Smooth muscle cell (in vitro differentiated cells): ENCODE measurements around the gene C1QBP. TPM values are rescaled to one million over a fixed set of nuclear protein-coding genes. Genes with fewer than 3 reads are reported as not detected.
A peak's percentile ranks its signal among the peaks of the same experiment; 100 is the strongest.

Experiments
- DNase-seq: peaks from one replicate; lab custom pipeline; 2025; ENCODE audit not compliant: unreplicated experiment; lab: John Stamatoyannopoulos, UW
- H2AFZ ChIP-seq: fragments of 200-600 bp; sonication (generic); 2 replicates; pipeline ENCODE4 v1.6.0; 2016; ENCODE audit warnings: antibody characterized with exemption, low read depth, mild to moderate bottlenecking
- H3F3A ChIP-seq: fragments of 200-600 bp; sonication (generic); 2 replicates; pipeline ENCODE4 v1.6.0; 2017; ENCODE audit warnings: antibody characterized with exemption, low read depth
- H3K27ac ChIP-seq: fragments of 200-600 bp; sonication (generic); 2 replicates; pipeline ENCODE4 v1.5.1; 2016; ENCODE audit warnings: low read depth, mild to moderate bottlenecking
- H3K27me3 ChIP-seq: fragments of 200-600 bp; sonication (generic); 2 replicates; pipeline ENCODE4 v1.6.1; 2016; ENCODE audit warnings: low read depth, mild to moderate bottlenecking
- H3K36me3 ChIP-seq: fragments of 200-600 bp; sonication (generic); 2 replicates; pipeline ENCODE4 v1.5.1; 2016; ENCODE audit warnings: low read depth
- H3K4me1 ChIP-seq: fragments of 200-600 bp; sonication (generic); 2 replicates; pipeline ENCODE4 v1.5.1; 2016; ENCODE audit warnings: low read depth
- H3K4me2 ChIP-seq: fragments of 200-600 bp; sonication (generic); 2 replicates; pipeline ENCODE4 v1.6.0; 2016; ENCODE audit warnings: mild to moderate bottlenecking
- H3K4me3 ChIP-seq: fragments of 200-600 bp; sonication (generic); 2 replicates; pipeline ENCODE4 v1.5.1; 2016; ENCODE audit warnings: mild to moderate bottlenecking
- H3K79me2 ChIP-seq: fragments of 200-600 bp; sonication (generic); 2 replicates; pipeline ENCODE4 v1.6.0; 2016; ENCODE audit warnings: low read depth, mild to moderate bottlenecking
- H3K9ac ChIP-seq: fragments of 200-600 bp; sonication (generic); 2 replicates; pipeline ENCODE4 v1.6.0; 2016; ENCODE audit warnings: low read depth
- H3K9me3 ChIP-seq: fragments of 200-600 bp; sonication (generic); replicated peaks from 2 replicates; pipeline ENCODE4 v1.5.1; 2016; ENCODE audit warnings: low read depth
- H4K20me1 ChIP-seq: fragments of 200-600 bp; sonication (generic); 2 replicates; pipeline ENCODE4 v1.6.0; 2016; ENCODE audit warnings: low read depth
- WGBS: methylation state at CpG from one replicate; pipeline ENCODE4 v1.1.7; 2016; ENCODE audit warnings: low lambda C conversion rate; 5-methylcytosine and 5-hydroxymethylcytosine counted together
- polyA plus RNA-seq: library from polyadenylated mRNA; unstranded; fragments of >200 nt; fragmentation: Nextera tagmentation; extraction: Ambion mirVana; gene quantifications from 2 replicates; pipeline ENCODE4 v1.2.1, GENCODE V29; 2016
- total RNA-seq: library from RNA; depleted of rRNA; stranded (reverse); fragments of >200 nt; gene quantifications from 2 replicates; pipeline ENCODE4 v1.2.3, GENCODE V29; 2014
- TF ChIP-seq, protein P1 (sequence below): fragments of 200-600 bp; sonication (generic); IDR thresholded peaks from 2 replicates; pipeline ENCODE4 v1.5.1; 2017; ENCODE audit warnings: borderline replicate concordance, mild to moderate bottlenecking, antibody characterized with exemption; ENCODE audit not compliant: insufficient read depth, poor library complexity, severe bottlenecking

Gene C1QBP
- total and polyA plus RNA-seq, 2 experiments from 2014 or later, result 120 to 121 TPM

DNA sequence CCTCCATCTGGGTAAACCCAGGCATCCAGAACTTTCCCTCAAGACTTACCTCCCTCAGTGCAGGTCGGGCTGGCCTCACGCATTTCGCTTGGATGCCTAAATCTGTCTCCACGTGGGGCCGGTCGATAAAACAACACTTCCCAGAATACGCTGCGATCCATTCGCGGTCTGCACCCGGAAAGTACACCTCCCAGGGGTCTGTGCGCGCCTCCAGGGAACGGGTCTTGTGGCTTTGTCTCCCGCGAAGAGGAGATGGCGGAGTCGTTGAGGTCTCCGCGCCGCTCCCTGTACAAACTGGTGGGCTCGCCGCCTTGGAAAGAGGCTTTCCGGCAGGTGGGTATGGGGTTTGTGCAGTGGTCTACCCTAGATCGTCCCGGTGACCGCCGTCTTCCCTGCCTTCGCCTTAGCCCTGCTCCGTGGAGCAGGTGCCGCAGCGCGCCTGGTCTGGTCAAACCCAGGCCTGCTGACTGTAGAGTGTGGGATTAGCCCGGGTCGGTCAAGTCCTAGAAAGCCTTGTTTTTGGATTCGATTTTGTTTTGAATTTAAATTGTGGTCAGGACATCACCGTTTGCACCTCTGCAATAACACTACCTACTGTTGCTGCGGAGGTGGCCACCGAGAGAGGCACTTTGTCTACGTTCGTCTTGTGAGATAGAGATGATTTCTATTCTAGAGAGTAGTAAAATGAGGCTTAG is 18.8 kb downstream of the C1QBP start, which contains the start of gene RPAIN:
TSS of gene RPAIN (plus strand) at position 224 of the 695 bp plus-strand sequence. CDS start at position 253, 29 bp downstream.
- H3K27me3 ChIP-seq, result no peaks in the 10 kb centered on the region
- peaks cover 49% of the 10 kb centered on the region for H3K79me2 ChIP-seq
- peaks cover 14% of the 10 kb centered on the region for H3K4me1 ChIP-seq
- peak within 1 kb of the TSS; percentile 96 for H3K9ac ChIP-seq
- H3K4me2 ChIP-seq, result peak within 1 kb of the TSS; percentile 95
- no peaks in the 10 kb centered on the region for H3K9me3 ChIP-seq
- H3K4me3 ChIP-seq, result peak within 1 kb of the TSS; percentile 85
- TF ChIP-seq, protein P1, sequence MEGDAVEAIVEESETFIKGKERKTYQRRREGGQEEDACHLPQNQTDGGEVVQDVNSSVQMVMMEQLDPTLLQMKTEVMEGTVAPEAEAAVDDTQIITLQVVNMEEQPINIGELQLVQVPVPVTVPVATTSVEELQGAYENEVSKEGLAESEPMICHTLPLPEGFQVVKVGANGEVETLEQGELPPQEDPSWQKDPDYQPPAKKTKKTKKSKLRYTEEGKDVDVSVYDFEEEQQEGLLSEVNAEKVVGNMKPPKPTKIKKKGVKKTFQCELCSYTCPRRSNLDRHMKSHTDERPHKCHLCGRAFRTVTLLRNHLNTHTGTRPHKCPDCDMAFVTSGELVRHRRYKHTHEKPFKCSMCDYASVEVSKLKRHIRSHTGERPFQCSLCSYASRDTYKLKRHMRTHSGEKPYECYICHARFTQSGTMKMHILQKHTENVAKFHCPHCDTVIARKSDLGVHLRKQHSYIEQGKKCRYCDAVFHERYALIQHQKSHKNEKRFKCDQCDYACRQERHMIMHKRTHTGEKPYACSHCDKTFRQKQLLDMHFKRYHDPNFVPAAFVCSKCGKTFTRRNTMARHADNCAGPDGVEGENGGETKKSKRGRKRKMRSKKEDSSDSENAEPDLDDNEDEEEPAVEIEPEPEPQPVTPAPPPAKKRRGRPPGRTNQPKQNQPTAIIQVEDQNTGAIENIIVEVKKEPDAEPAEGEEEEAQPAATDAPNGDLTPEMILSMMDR, result no peak
- peak; percentile 86 for DNase-seq
- under 1% methylated on average over 41 of the region's 41 CpGs for WGBS
- H4K20me1 ChIP-seq, result peaks cover 5% of the 10 kb centered on the region
- H2AFZ ChIP-seq, result peak within 1 kb of the TSS; percentile 88
- H3F3A ChIP-seq, result no peaks in the 10 kb centered on the region
- H3K27ac ChIP-seq, result peak within 1 kb of the TSS; percentile 96
- peaks cover 3% of the 10 kb centered on the region for H3K36me3 ChIP-seq

DNA sequence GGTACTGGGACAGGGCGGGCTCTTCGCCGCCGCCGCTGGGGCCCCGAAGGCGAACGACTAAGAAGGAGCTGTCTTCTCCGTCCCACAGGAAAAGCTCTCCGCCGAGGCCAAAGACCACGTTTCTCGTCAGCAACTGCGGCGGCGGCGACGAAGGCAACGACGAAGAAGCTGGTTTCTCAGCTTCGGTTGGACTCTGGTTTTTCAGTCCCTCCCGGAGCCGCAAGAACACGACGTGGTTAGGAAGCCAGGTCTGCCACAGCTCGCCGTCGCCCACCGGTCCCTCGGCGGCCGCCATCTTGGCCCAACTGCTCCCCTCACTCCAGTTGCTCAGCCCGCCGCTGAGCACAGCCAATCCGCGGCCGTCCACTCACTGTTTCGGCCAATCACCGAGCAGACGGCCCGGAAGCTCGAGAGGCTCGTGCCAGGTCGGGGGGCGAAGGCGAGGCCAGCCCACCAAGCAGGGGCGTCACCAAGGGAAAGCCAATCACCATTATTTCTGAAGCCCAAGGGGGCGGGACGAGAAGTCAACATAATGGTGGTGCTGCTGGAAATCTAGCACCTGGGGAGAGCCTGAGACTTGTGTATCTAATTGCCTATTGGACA is 19.5 kb downstream of the C1QBP start, which contains the start of gene NUP88:
TSS of gene NUP88 (minus strand) at position 307 of the 603 bp plus-strand sequence. CDS start at position 295, 12 bp downstream.
- H3F3A ChIP-seq, result peaks cover 1% of the 10 kb centered on the region
- peak within 1 kb of the TSS; percentile 85 for H3K4me3 ChIP-seq
- H3K27me3 ChIP-seq, result no peaks in the 10 kb centered on the region
- peak within 1 kb of the TSS; percentile 88 for H2AFZ ChIP-seq
- TF ChIP-seq, protein P1, result no peak
- DNase-seq, result peak; percentile 86
- peaks cover 49% of the 10 kb centered on the region for H3K79me2 ChIP-seq
- H3K27ac ChIP-seq, result peak within 1 kb of the TSS; percentile 96
- WGBS, result under 1% methylated on average over 49 of the region's 49 CpGs
- H3K9me3 ChIP-seq, result no peaks in the 10 kb centered on the region
- peaks cover 14% of the 10 kb centered on the region for H3K4me1 ChIP-seq
- H4K20me1 ChIP-seq, result peaks cover 5% of the 10 kb centered on the region
- H3K36me3 ChIP-seq, result peaks cover 3% of the 10 kb centered on the region
- H3K4me2 ChIP-seq, result peak within 1 kb of the TSS; percentile 95
- H3K9ac ChIP-seq, result peak within 1 kb of the TSS; percentile 96

DNA sequence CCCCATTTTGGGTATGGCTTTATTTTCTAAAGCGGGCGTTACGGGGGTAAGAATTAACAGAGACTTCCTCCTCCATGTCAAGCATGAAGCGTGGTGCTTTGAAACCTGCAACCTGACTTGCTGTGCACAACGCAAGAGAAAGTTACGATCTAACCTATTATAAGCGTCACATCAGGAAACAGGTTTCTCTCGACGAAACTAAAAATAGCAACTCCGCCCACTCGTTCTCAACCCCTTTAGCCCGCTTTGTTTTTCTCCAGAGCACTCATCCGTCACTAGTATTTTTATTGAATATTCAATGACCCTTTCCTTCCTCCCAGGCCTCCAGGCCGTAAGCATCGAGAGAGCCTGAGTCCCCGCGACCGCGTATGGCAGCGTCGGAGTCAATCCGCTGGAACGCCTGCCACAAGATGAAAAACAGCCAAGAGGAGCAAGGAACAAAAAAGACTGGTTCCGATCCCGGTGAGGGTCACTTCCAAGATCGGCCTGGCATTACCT is 20.0 kb downstream of the C1QBP start:
- Histone ChIP-seq H2AFZ (peak overlapping the region; percentile 60), H3F3A (peaks cover 7% of the 10 kb centered on the region), H3K36me3 (no peaks in the 10 kb centered on the region), H3K4me1 (peaks cover 14% of the 10 kb centered on the region), H3K27me3 (no peaks in the 10 kb centered on the region), H4K20me1 (peaks cover 9% of the 10 kb centered on the region), H3K4me3 (peak overlapping the region; percentile 85), H3K4me2 (peak overlapping the region; percentile 95), H3K9me3 (no peaks in the 10 kb centered on the region), H3K79me2 (peaks cover 49% of the 10 kb centered on the region), H3K27ac (peak overlapping the region; percentile 96), H3K9ac (peak overlapping the region; percentile 96)
- TF ChIP-seq, protein P1, result no peak
- 1% methylated on average over 26 of the region's 26 CpGs for WGBS
- no peak for DNase-seq
